Left ventricle myocardium superior (tissue), 1 donor: Measurements from ENCODE around the gene CCDC107. TPM values are rescaled to one million over a fixed set of nuclear protein-coding genes. Genes with fewer than 3 reads are reported as not detected.
"Not testable (repeated sequence)": the region's sequence is repeated elsewhere in the genome, so short reads cannot be mapped to it uniquely, and the experiment has no call there.

ENCODE experiments used
- ATAC-seq: fragments of 200-7000 bp; cut with Tn5 transposase; one replicate; pipeline ENCODE4 v1.9.1; 2020; ENCODE audit warnings: mild to moderate bottlenecking, moderate library complexity
- DNase-seq: peaks from one replicate; pipeline ENCODE4 v3.0.0-alpha.2; 2020
- intact Hi-C: fragments of 100-400 bp; cut with micrococcal nuclease; formaldehyde crosslinking; loops from one replicate; pipeline ENCODE4 v1.11.0; 2022
- long read RNA-seq: library from polyadenylated mRNA; unstranded; transcript quantifications from one replicate; pipeline ENCODE4 v2.0.0, GENCODE V29; 2021
- total RNA-seq: library from RNA; stranded (reverse); fragmentation: NEBNext Ultra II Directional; extraction: Animal tissue kit (Norgen Biotek cat#: 25700); gene quantifications from one replicate; pipeline ENCODE4 v1.2.1, GENCODE V29; 2021
- donor health status: DM: no; HTN: yes; CAD: no; lungs with severe emphysema.

Gene CCDC107, protein sequence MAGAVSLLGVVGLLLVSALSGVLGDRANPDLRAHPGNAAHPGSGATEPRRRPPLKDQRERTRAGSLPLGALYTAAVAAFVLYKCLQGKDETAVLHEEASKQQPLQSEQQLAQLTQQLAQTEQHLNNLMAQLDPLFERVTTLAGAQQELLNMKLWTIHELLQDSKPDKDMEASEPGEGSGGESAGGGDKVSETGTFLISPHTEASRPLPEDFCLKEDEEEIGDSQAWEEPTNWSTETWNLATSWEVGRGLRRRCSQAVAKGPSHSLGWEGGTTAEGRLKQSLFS
- 45.6 TPM for total RNA-seq
- long read RNA-seq, transcript CCDC107-202 (4 exons, 1,016 nt), result minor isoform, 7 of 117 reads
- long read RNA-seq, transcript CCDC107-204 (6 exons, 1,173 nt), result major isoform, 38 of 117 reads
- long read RNA-seq, transcript CCDC107-203 (5 exons, 899 nt), result minor isoform, 5 of 117 reads
- long read RNA-seq, transcript CCDC107-206 (5 exons, 1,242 nt), result minor isoform, 31 of 117 reads
- long read RNA-seq, partial matches to known transcripts, result 4 of 117 reads
- long read RNA-seq, other reads (novel, unspliced or antisense), result 32 of 117 reads

GRCh38 chr9:35658137-35658967 lies at the start of gene CCDC107:
CCDC107 (plus strand) TSS chr9:35658292; CDS start chr9:35658380, 88 bp downstream.
- peak; percentile 83 for ATAC-seq
- peak; percentile 93 for DNase-seq
- intact Hi-C loops, result no loop called here

- intact Hi-C loops, result no loop called here
- DNase-seq, result no peak
- ATAC-seq, result no peak
Observed at GRCh38 chr9:35609001-35609819, 48.9 kb upstream of the CCDC107 start.

- DNase-seq (no peak), ATAC-seq (no peak)
- intact Hi-C loops, result no loop called here
Observed at GRCh38 chr9:35609820-35610163, 48.3 kb upstream of the CCDC107 start.

DNA sequence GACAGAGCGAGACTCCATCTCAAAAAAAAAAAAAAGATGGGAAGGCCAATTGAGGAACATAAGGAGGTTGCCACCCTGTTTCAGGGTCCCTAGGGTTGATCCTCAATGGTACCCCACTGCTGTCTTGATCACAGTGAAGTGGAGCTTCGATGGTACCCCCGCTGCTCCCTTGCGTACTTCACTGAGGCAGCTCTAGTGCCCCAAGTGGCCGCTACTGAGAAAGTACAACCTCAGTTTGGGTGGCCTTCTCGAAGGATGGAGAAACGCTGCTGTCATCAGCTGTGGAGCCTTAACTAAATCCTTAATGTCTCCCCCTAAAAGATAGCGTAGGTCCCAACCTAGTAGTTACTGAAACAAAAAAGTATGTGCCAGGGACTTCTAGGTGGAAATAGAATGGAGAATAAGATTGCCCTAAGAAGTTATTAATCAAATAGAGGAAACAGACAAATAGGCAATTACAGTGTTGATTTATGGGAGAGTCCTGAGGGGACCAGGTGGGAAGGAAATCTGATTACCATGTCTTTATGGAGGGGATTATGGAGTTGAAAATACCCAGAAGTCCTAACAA lies 46.8 kb upstream of the CCDC107 start:
- intact Hi-C loops, result no loop called here
- ATAC-seq, result peak; percentile 53
- DNase-seq, result peak; percentile 59

GRCh38 chr9:35612066-35612465 lies 46.0 kb upstream of the CCDC107 start:
- DNase-seq, ATAC-seq, intact Hi-C loops: not testable (repeated sequence)

GRCh38 chr9:35612843-35613242 lies 45.2 kb upstream of the CCDC107 start:
- no peak for ATAC-seq
- no peak for DNase-seq
- intact Hi-C loops, result no loop called here

GRCh38 chr9:35615981-35616680 lies 42.0 kb upstream of the CCDC107 start:
- no peak for DNase-seq
- intact Hi-C loops, result no loop called here
- ATAC-seq, result no peak

- intact Hi-C loops, result no loop called here
- DNase-seq (peak; percentile 81), ATAC-seq (peak; percentile 74)
Observed at GRCh38 chr9:35616681-35617459, 41.2 kb upstream of the CCDC107 start.

- no peak for ATAC-seq
- intact Hi-C loops, result no loop called here
- no peak for DNase-seq
Observed at GRCh38 chr9:35617548-35617947, 40.5 kb upstream of the CCDC107 start.

DNA sequence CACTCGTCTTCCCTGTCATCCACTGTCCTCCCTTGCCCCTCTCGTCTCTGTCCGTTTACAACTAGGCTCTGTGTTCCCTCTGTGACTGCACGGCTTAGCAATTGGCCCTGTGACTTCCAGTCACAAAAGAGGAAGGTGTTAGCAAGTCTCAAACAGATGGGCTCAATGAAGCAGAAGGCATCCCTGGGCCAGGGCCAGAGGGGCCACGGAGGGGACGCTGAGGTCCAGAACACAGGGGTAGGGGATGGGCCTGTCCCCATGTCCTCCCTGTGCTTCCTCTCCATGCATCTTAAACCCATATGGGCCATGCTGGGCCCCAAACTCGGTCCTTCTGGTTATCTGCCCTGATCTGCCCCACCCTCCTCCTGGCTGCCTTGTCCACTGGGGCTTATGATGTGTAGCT lies 39.8 kb upstream of the CCDC107 start, which contains the start of gene CD72:
TSS of gene CD72 (minus strand) at position 89 of the 403 bp plus-strand sequence. CDS start 110 bp downstream, outside the sequence.
- intact Hi-C loops, result no loop called here
- ATAC-seq (peak; percentile 33), DNase-seq (no peak)

- DNase-seq (peak; percentile 40), ATAC-seq (peak; percentile 31)
- intact Hi-C loops, result no loop called here
Observed at GRCh38 chr9:35618854-35619799, 39.0 kb upstream of the CCDC107 start.

DNA sequence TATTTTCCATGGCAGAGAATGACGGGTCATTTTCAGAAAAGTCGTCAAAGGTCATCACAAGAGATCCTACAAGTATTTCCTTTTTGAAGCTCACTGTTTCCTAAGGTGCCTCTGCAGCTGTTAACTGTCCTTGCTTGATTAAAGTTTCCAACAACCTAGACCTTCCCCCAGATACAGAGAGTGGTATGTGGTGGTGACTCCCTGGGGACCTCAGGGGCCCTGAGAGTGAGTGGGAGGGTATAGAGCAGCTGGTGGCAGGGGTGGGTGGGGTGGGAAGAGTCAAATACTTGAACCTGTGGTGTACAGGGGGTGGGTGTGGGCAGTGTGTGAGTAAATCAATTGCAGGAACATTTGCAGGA lies 38.3 kb upstream of the CCDC107 start:
- no peak for DNase-seq
- no peak for ATAC-seq
- intact Hi-C loops, result no loop called here

- DNase-seq (no peak), ATAC-seq (no peak)
- intact Hi-C loops, result no loop called here
Observed at GRCh38 chr9:35627575-35627974, 30.5 kb upstream of the CCDC107 start.

DNA sequence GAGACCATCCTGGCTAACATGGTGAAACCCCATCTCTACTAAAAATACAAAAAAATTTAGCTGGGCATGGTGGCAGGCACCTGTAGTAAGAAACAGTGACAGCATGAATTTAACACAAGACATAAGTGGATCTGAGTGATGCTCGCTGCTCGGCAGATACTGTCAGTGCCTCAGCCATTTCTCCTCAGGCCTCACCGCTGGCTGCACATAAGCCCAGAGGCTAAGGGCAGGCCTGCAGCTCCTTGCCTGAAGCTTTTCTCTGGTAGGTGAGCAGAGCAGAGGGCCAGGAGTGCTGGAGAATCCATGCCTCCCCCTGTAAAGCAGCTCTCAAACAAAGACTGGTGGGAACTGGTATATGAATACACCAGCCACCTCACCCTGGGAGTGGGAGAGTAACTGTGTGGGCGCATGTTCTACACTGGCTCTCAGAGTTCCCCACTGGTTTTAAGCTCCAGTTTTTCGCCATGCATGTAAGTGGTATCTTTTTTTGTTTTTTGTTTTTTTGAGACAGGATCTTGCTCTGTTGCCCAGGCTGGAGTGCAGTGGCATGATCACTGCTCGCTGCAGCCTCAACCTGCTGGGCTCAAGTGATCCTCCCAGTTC lies 29.6 kb upstream of the CCDC107 start:
- ATAC-seq (no peak), DNase-seq (no peak)
- intact Hi-C loops, result no loop called here

DNA sequence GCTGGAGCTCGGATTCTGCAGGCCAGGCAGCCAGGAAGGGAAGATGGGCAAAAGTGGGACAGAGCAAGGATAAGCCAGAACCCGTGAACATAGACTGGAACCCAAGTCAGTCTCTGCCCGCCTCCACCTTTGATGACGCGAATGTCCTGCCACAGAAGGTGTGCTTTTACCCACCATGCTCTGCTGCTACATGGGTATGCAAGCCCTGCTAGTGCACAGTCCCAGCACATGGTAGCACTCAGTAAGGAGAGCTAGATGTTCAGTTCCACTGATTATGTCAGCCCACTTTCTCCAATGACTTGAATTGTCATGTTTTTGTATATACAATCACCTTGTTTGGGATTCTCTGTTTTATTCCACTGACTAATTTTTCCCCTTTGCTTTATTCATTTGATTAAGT lies 28.5 kb upstream of the CCDC107 start:
- intact Hi-C loops, result no loop called here
- ATAC-seq, result no peak

GRCh38 chr9:35635730-35636129 lies 22.4 kb upstream of the CCDC107 start:
- ATAC-seq, result no peak
- no peak for DNase-seq
- intact Hi-C loops, result no loop called here

More for the DNA sequence above, 28.5 kb upstream of the CCDC107 start:
- DNase-seq, result no peak
